GM23248 (cell line): ENCODE data around the gene FIP1L1.

ENCODE experiments used
- EZH2 ChIP-seq: fragments of 200-600 bp; sonication (generic); IDR thresholded peaks from 2 replicates; pipeline ENCODE4 v1.6.1; 2018; ENCODE audit warnings: antibody characterized with exemption, mild to moderate bottlenecking; ENCODE audit not compliant: insufficient read depth, poor library complexity, severe bottlenecking
- EZH2phosphoT487 ChIP-seq: fragments of 200-600 bp; sonication (generic); IDR thresholded peaks from 2 replicates; pipeline ENCODE4 v1.6.1; 2018; ENCODE audit warnings: antibody characterized with exemption, moderate library complexity, mild to moderate bottlenecking, low read depth; ENCODE audit not compliant: insufficient read depth

DNA sequence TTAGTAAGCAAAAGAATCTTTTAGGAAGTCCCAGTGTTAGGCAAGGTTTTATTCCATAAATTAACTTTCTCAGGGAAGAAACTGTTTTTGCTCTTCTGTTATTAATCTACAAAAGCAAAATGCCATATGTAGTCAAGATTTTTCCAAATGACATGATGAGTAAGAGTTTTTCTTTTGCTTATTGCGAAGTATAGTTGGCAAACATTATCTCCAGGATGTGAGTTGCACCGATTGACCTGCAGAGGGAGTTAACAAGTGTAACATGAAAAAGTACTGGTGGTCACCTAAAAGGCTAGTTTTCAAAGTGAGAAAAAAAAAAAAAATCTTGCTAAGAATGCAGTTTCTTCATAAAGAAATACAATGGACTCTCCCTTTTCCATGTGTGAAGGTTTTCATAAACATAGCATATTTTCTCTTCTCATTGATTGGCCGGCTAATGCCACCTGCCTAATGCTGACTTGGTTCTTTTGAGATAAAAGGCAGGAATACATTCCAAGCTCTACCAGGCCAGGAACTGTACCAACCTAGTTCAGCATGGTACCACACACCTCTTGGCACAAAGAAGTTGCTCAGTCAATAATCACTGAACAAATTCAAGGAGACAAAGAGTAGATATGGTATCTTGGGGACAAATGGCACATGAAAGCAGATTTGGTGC is 113.7 kb downstream of the FIP1L1 start:
- no peak for TF ChIP-seq EZH2phosphoT487
- TF ChIP-seq EZH2: no peak
